Measurements from ENCODE around the gene ECM1.

DNA sequence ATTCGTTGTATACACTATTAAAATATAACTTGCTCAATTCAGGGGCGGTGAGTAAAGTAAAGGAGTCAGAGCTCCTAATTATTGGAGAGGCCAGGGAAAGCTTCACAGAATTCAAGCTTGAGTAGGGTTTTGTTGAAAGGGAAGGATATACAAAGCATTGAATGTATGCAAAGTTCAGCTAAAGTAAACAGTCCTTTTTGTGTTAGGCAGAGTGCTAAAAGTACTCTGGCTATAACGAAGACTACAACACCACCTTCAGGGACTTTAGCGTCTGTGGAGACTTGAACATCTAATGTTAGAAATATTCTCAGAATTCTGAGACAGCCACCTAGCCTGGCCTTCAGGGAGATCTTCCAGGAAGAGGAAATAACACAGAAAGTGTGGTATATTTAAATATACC is 8.7 kb downstream of the ECM1 start:
- TF ChIP-seq POLR2AphosphoS5 (IDR thresholded peaks at IDR 0.05; ENCODE audit: low read depth, low read length) (no peak), POLR2A (IDR thresholded peaks at IDR 0.05; ENCODE audit: low read depth, low read length) (no peak), TAF1 (IDR thresholded peaks at IDR 0.05; ENCODE audit: borderline replicate concordance, low read depth, low read length) (no peak)

Data from GM12892 (cell line).